GM19240 (cell line): ENCODE data around the gene SYT15.

Experiments
- DNase-seq: peaks from one replicate; pipeline ENCODE4 v3.0.0; 2011; ENCODE audit warnings: low spot score; ENCODE audit not compliant: insufficient read length

Gene SYT15

GRCh38 chr10:46544989-46545791, 33.7 kb upstream of the SYT15 start:
- DNase-seq, result peak; percentile 56

- no peak for DNase-seq
Measured at GRCh38 chr10:46545861-46546590, 32.9 kb upstream of the SYT15 start.

GRCh38 chr10:46546591-46547540, 32.1 kb upstream of the SYT15 start:
- DNase-seq, result no peak

GRCh38 chr10:46547541-46548497, 31.1 kb upstream of the SYT15 start:
- no peak for DNase-seq

GRCh38 chr10:46548498-46549090, 30.3 kb upstream of the SYT15 start:
- DNase-seq, result no peak

GRCh38 chr10:46549171-46550075, 29.5 kb upstream of the SYT15 start:
- DNase-seq, result no peak

GRCh38 chr10:46550076-46550790, 28.7 kb upstream of the SYT15 start:
- DNase-seq, result no peak

GRCh38 chr10:46550795-46551700, 27.9 kb upstream of the SYT15 start:
- DNase-seq, result no peak

GRCh38 chr10:46551701-46552525, 27.0 kb upstream of the SYT15 start:
- DNase-seq, result no peak

- no peak for DNase-seq
Measured at GRCh38 chr10:46552526-46553237, 26.2 kb upstream of the SYT15 start.

GRCh38 chr10:46553238-46554049, 25.5 kb upstream of the SYT15 start:
- DNase-seq, result no peak

- DNase-seq, result no peak
Measured at GRCh38 chr10:46554166-46554781, 24.7 kb upstream of the SYT15 start.

GRCh38 chr10:46555366-46555712, 23.6 kb upstream of the SYT15 start:
- no peak for DNase-seq

GRCh38 chr10:46555713-46556514, 23.0 kb upstream of the SYT15 start:
- DNase-seq, result no peak
